SU-DHL-6 (cell line): ENCODE measurements around the gene TENT5C.

Experiments
- H2AFZ ChIP-seq: fragments of 200-600 bp; sonication (generic); 2 replicates; pipeline ENCODE4 v1.6.1; 2014; ENCODE audit warnings: low read depth, mild to moderate bottlenecking, moderate library complexity, mixed read lengths, antibody characterized with exemption, low read length; ENCODE audit not compliant: severe bottlenecking
- H3F3A ChIP-seq: fragments of 200-600 bp; shearing (Covaris generic); 2 replicates; pipeline ENCODE4 v1.6.0; 2016; ENCODE audit warnings: antibody characterized with exemption, mild to moderate bottlenecking; ENCODE audit not compliant: insufficient read depth
- H3K27ac ChIP-seq: fragments of 200-600 bp; sonication (generic); 2 replicates; pipeline ENCODE4 v1.5.1; 2016; ENCODE audit warnings: low read depth, mild to moderate bottlenecking, low read length, moderate library complexity, mixed read lengths
- H3K27me3 ChIP-seq: fragments of 200-600 bp; sonication (generic), shearing (Covaris generic); 2 replicates; pipeline ENCODE4 v1.6.0; 2014; ENCODE audit warnings: mild to moderate bottlenecking, low read length
- H3K36me3 ChIP-seq: fragments of 200-600 bp; sonication (generic); 2 replicates; pipeline ENCODE4 v1.6.1; 2014; ENCODE audit warnings: mild to moderate bottlenecking, low read length, mixed read lengths
- H3K4me2 ChIP-seq: fragments of 300-600, 200-600 bp; shearing (Covaris generic), sonication (generic); 2 replicates; pipeline ENCODE4 v1.6.0; 2014; ENCODE audit warnings: low read length, low read depth, mild to moderate bottlenecking; ENCODE audit not compliant: poor library complexity, severe bottlenecking
- H3K4me3 ChIP-seq: fragments of 200-600 bp; sonication (generic); 2 replicates; pipeline ENCODE4 v1.5.1; 2014; ENCODE audit warnings: antibody characterized with exemption, low read length, mild to moderate bottlenecking, mixed read lengths; ENCODE audit not compliant: insufficient read depth, poor library complexity, severe bottlenecking
- H3K79me2 ChIP-seq: fragments of 200-600 bp; sonication (generic); 2 replicates; pipeline ENCODE4 v1.6.1; 2014; ENCODE audit warnings: mild to moderate bottlenecking, low read length, moderate library complexity; ENCODE audit not compliant: insufficient read depth
- H3K9ac ChIP-seq: fragments of 200-600 bp; sonication (generic); 2 replicates; pipeline ENCODE4 v1.7.0; 2014; ENCODE audit warnings: mild to moderate bottlenecking, low read length
- H3K9me2 ChIP-seq: fragments of 200-600 bp; sonication (generic); replicated peaks from 2 replicates; pipeline ENCODE4 v1.6.1; 2014; ENCODE audit warnings: low read length; ENCODE audit not compliant: insufficient read depth
- H3K9me3 ChIP-seq: fragments of 200-600 bp; sonication (generic); 2 replicates; pipeline ENCODE4 v1.6.1; 2014; ENCODE audit warnings: low read length, mixed read lengths; ENCODE audit not compliant: insufficient read depth
- H4K20me1 ChIP-seq: fragments of 200-600 bp; sonication (generic); 2 replicates; pipeline ENCODE4 v1.6.1; 2014; ENCODE audit warnings: low read depth, mild to moderate bottlenecking, antibody characterized with exemption, low read length, moderate library complexity, mixed read lengths
- EZH2phosphoT487 ChIP-seq: fragments of 200-600 bp; sonication (generic), shearing (Covaris generic); conservative IDR thresholded peaks from 2 replicates; pipeline ENCODE4 v1.6.1; 2018; ENCODE audit warnings: mild to moderate bottlenecking, antibody characterized with exemption, low read length, moderate library complexity, mixed read lengths
- TF ChIP-seq, protein P1 (sequence below): fragments of 200-600 bp; sonication (generic); IDR thresholded peaks from one replicate; pipeline ENCODE4 v1.5.1; 2017; ENCODE audit warnings: antibody characterized with exemption, mild to moderate bottlenecking, low read length, moderate library complexity; ENCODE audit not compliant: insufficient read depth, poor library complexity, severe bottlenecking

Gene TENT5C

DNA sequence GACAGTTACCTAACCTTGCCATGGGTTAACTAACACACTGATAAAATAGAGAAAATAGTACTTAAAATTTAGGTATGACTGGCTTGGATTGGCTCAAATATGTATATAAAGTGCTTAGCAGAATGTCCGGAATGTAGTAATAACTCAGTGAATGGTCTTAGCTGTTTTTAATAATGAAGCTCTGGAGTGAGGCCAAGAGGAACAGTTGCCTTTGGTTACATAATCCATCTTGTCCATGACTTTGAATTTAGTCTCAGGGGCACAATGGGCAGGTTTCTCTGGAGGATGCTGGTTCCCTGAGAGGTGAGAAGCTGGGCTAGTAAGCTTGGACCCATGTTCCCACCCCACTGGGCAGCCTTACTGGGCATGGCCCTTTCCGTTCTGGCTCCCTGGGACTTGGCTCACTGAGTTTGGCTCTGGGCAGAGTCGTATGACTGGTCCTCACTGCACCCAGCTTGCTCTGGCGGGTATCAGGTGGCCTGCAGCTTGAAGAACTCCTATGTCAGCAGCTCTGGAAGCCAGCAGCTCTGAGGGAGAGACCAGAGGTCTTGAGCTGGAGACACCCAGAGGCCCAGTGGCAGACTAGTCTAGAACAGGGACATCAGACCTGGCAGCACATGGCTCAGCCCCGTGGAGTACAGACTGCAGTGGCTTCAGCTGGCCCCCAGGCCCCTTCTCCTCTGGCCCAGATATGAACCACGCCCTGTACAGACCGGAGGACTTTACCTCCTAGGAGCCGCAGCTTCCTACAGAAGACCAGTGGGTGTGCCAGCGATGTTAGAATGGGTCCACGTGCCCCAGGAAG is 40.4 kb downstream of the TENT5C start:
- Histone ChIP-seq H3K9me3 (no peaks in the 10 kb centered on the region), H3K27ac (no peak overlapping the region), H2AFZ (no peak overlapping the region), H3K4me3 (no peak overlapping the region), H3K36me3 (no peaks in the 10 kb centered on the region), H3K4me2 (no peak overlapping the region), H3K79me2 (no peaks in the 10 kb centered on the region), H3K9ac (no peak overlapping the region), H4K20me1 (no peaks in the 10 kb centered on the region), H3F3A (no peaks in the 10 kb centered on the region), H3K9me2 (no peaks in the 10 kb centered on the region), H3K27me3 (no peaks in the 10 kb centered on the region)
- TF ChIP-seq EZH2phosphoT487: no peak
- TF ChIP-seq, protein P1, sequence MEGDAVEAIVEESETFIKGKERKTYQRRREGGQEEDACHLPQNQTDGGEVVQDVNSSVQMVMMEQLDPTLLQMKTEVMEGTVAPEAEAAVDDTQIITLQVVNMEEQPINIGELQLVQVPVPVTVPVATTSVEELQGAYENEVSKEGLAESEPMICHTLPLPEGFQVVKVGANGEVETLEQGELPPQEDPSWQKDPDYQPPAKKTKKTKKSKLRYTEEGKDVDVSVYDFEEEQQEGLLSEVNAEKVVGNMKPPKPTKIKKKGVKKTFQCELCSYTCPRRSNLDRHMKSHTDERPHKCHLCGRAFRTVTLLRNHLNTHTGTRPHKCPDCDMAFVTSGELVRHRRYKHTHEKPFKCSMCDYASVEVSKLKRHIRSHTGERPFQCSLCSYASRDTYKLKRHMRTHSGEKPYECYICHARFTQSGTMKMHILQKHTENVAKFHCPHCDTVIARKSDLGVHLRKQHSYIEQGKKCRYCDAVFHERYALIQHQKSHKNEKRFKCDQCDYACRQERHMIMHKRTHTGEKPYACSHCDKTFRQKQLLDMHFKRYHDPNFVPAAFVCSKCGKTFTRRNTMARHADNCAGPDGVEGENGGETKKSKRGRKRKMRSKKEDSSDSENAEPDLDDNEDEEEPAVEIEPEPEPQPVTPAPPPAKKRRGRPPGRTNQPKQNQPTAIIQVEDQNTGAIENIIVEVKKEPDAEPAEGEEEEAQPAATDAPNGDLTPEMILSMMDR: no peak

DNA sequence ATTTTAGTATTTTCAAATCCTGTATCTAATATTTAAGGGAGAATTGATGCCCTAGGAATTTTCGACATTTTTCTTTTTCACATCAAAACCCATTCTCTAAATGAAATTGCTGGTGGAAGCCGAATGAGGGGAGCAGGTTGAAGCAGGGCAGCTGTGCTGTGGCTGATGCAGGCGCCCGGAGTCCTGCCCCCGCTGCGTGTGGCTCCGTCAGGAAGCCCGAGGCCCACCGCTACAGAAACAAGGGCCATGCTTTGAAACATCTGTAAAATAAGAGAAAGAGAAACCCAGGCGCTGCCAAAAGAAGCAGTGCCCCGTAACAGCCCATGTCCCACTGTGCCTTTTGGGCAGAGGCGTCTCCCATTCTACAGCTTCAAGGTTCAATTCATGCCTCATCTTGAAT is 41.1 kb downstream of the TENT5C start:
- no peak overlapping the region for H3K4me3 ChIP-seq
- H3K9me2 ChIP-seq: no peaks in the 10 kb centered on the region
- H3K36me3 ChIP-seq: no peaks in the 10 kb centered on the region
- no peaks in the 10 kb centered on the region for H4K20me1 ChIP-seq
- H3K9ac ChIP-seq: no peak overlapping the region
- no peak for TF ChIP-seq EZH2phosphoT487
- TF ChIP-seq, protein P1: no peak
- H3K4me2 ChIP-seq: no peak overlapping the region
- H3F3A ChIP-seq: no peaks in the 10 kb centered on the region
- H2AFZ ChIP-seq: no peak overlapping the region
- no peaks in the 10 kb centered on the region for H3K79me2 ChIP-seq
- no peaks in the 10 kb centered on the region for H3K9me3 ChIP-seq
- no peak overlapping the region for H3K27ac ChIP-seq
- H3K27me3 ChIP-seq: no peaks in the 10 kb centered on the region

DNA sequence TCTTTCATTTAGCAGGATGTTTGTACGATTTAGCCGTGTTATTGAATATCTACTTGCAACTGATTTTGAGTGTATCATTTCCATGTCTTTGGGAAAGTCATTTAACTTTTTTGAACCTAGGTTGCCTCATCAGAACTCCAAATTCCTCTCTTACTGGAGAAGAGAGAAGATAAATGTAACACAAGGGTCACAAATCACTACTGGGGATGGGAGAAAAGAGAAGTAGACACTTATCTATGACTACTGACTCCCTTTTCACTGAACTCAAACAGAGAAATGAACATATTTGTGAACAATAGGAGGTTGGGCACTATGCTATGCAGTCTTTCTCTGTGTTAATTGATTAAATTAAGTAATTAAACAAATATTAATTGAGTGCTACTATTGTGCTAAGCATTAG is 42.2 kb downstream of the TENT5C start:
- H2AFZ ChIP-seq: no peak overlapping the region
- H3K9me3 ChIP-seq: no peaks in the 10 kb centered on the region
- H3F3A ChIP-seq: no peaks in the 10 kb centered on the region
- H3K9ac ChIP-seq: no peak overlapping the region
- H3K27ac ChIP-seq: no peak overlapping the region
- H3K4me2 ChIP-seq: no peak overlapping the region
- no peaks in the 10 kb centered on the region for H3K27me3 ChIP-seq
- no peak overlapping the region for H3K4me3 ChIP-seq
- H3K9me2 ChIP-seq: no peaks in the 10 kb centered on the region
- H3K79me2 ChIP-seq: no peaks in the 10 kb centered on the region
- H4K20me1 ChIP-seq: no peaks in the 10 kb centered on the region
- no peaks in the 10 kb centered on the region for H3K36me3 ChIP-seq
- TF ChIP-seq, protein P1: no peak
- TF ChIP-seq EZH2phosphoT487: no peak
